ENCODE measurements around the gene ZNF629.
A peak's percentile ranks its signal among the peaks of the same experiment; 100 is the strongest.

ZNF629 gene

DNA sequence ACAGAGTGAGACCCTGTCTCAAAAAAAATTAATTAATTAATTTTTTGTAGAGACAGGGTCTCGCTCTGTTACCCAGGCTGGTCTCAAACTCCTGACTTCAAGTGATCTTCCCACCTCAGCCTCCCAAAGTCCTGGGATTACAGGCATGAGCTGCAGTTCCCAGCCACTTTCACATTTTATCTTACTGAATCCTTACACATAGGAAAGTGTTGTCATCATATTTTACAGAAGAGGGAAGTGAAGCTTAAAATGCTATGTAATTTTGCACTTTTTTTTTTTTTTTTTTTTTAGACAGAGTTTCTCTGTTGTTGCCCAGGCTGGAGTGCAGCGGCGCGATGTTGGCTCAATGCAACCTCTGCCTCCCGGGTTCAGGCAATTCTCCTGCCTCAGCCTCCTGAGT is 21.1 kb upstream of the ZNF629 start:
- WGBS: 100% methylated on average over 5 of the region's 5 CpGs
- H4K8ac ChIP-seq (ENCODE audit: low read length): no peak overlapping the region

DNA sequence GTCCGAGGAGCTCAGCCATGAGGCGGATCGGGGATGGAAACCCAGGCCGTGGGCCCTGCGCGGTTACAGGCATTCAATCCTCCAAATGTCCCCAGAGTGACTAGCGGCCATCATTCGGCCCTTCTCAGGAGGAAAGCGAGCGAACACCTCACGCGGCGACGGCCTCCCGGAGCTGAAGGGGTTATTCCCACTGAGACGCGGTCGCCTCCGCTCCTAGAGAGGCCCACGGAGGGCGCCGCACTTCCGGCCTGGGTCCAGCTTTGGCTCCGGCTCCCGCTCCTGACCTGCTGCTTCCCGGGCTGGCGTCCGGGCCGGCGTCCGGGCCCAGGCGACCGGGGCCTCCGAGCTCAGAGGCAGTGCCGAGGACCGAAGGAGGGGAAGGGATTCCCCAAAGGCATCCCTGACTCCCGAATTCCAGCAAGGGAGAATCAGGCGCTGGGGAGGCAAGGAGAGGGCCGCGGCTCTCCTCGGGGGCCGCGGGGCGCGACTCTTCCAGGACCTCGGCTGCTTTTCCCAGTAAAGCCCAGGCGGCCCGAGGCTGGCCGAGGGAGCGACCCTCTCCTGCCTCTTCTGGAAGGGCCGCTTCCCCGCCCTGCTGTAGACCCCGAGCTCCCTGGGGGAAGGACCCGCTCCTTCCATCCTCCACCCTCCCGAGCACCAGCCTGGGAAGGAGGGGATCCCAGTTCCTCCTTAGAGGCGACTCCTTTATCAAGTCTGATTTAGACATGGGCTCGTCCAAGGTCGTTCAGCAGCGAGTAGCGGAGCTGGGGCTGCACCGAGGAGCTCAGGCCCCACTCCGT is 18.6 kb upstream of the ZNF629 start:
- H4K91ac ChIP-seq (ENCODE audit: low read length): peak overlapping the region; percentile 80
- peak overlapping the region; percentile 71 to 84 for H3K4me3 ChIP-seq (ENCODE audit: insufficient read depth in 1 of 2, low read depth in 1 of 2, low read length in 2 of 2)
- no peaks in the 10 kb centered on the region for H3K27me3 ChIP-seq (ENCODE audit: control insufficient read depth in 1 of 2, insufficient read depth in 1 of 2, low read length in 2 of 2)
- peak overlapping the region; percentile 86 for H3K4me2 ChIP-seq (ENCODE audit: low read length, poor library complexity, severe bottlenecking)
- peak overlapping the region; percentile 87 for H3K27ac ChIP-seq (ENCODE audit: low read length, poor library complexity, severe bottlenecking)
- no peak overlapping the region for H2AK5ac ChIP-seq (ENCODE audit: low read length, severe bottlenecking)
- no peaks in the 10 kb centered on the region for H3K9me3 ChIP-seq (ENCODE audit: control insufficient read depth, low read length)
- H3K23ac ChIP-seq (ENCODE audit: low read length in 2 of 2): peak overlapping the region; percentile 28 to 90
- peak overlapping the region; percentile 46 for H2BK5ac ChIP-seq (ENCODE audit: low read depth, low read length, poor library complexity, severe bottlenecking)
- DNase-seq: peak; percentile 84
- H2AFZ ChIP-seq (ENCODE audit: low read depth, low read length): peak overlapping the region; percentile 49
- peak overlapping the region in 1 of 2 experiments; percentile 49 for H2BK12ac ChIP-seq (ENCODE audit: low read length in 2 of 2)
- peak overlapping the region; percentile 90 for H3K9ac ChIP-seq (ENCODE audit: low read length)
- peak overlapping the region; percentile 73 for H2BK120ac ChIP-seq (ENCODE audit: low read depth, low read length)
- peak overlapping the region; percentile 68 to 89 for H3K18ac ChIP-seq (ENCODE audit: low read depth in 1 of 2, low read length in 2 of 2)
- H3K36me3 ChIP-seq (ENCODE audit: control insufficient read depth in 1 of 2, insufficient read depth in 2 of 2, low read depth in 1 of 2, low read length in 2 of 2): no peaks in the 10 kb centered on the region
- H3K14ac ChIP-seq (ENCODE audit: low read length in 2 of 2): peak overlapping the region in 1 of 2 experiments; percentile 58
- WGBS: 5% methylated on average over 62 of the region's 62 CpGs
- H3K79me1 ChIP-seq (replicated peaks; ENCODE audit: low read length, poor library complexity, severe bottlenecking): peaks cover 4% of the 10 kb centered on the region
- peak overlapping the region; percentile 83 to 94 for H3K4ac ChIP-seq (ENCODE audit: low read depth in 1 of 2, low read length in 2 of 2)
- H3K4me1 ChIP-seq (ENCODE audit: control insufficient read depth, insufficient read depth, low read depth, low read length): peaks cover 8% of the 10 kb centered on the region
- H2BK15ac ChIP-seq (ENCODE audit: low read depth, poor library complexity, severe bottlenecking): peak overlapping the region; percentile 99
- H4K8ac ChIP-seq (ENCODE audit: low read length): peak overlapping the region; percentile 100

More for the DNA sequence above, 21.1 kb upstream of the ZNF629 start:
- DNase-seq: no peak
- no peaks in the 10 kb centered on the region for H3K36me3 ChIP-seq (ENCODE audit: control insufficient read depth in 1 of 2, insufficient read depth in 2 of 2, low read depth in 1 of 2, low read length in 2 of 2)
- H3K18ac ChIP-seq (ENCODE audit: low read depth in 1 of 2, low read length in 2 of 2): no peak overlapping the region
- H3K4ac ChIP-seq (ENCODE audit: low read depth in 1 of 2, low read length in 2 of 2): no peak overlapping the region
- no peak overlapping the region for H3K4me2 ChIP-seq (ENCODE audit: low read length, poor library complexity, severe bottlenecking)
- no peaks in the 10 kb centered on the region for H3K9me3 ChIP-seq (ENCODE audit: control insufficient read depth, low read length)
- no peak overlapping the region for H2AK5ac ChIP-seq (ENCODE audit: low read length, severe bottlenecking)
- H3K27ac ChIP-seq (ENCODE audit: low read length, poor library complexity, severe bottlenecking): no peak overlapping the region
- peaks cover 4% of the 10 kb centered on the region for H3K79me1 ChIP-seq (replicated peaks; ENCODE audit: low read length, poor library complexity, severe bottlenecking)
- H2AFZ ChIP-seq (ENCODE audit: low read depth, low read length): no peak overlapping the region
- H3K14ac ChIP-seq (ENCODE audit: low read length in 2 of 2): no peak overlapping the region
- no peak overlapping the region for H2BK120ac ChIP-seq (ENCODE audit: low read depth, low read length)
- no peak overlapping the region for H4K91ac ChIP-seq (ENCODE audit: low read length)
- no peak overlapping the region for H3K4me3 ChIP-seq (ENCODE audit: insufficient read depth in 1 of 2, low read depth in 1 of 2, low read length in 2 of 2)
- H3K27me3 ChIP-seq (ENCODE audit: control insufficient read depth in 1 of 2, insufficient read depth in 1 of 2, low read length in 2 of 2): no peaks in the 10 kb centered on the region
- no peak overlapping the region for H2BK15ac ChIP-seq (ENCODE audit: low read depth, poor library complexity, severe bottlenecking)
- H3K4me1 ChIP-seq (ENCODE audit: control insufficient read depth, insufficient read depth, low read depth, low read length): peaks cover 8% of the 10 kb centered on the region
- no peak overlapping the region for H2BK5ac ChIP-seq (ENCODE audit: low read depth, low read length, poor library complexity, severe bottlenecking)
- H3K9ac ChIP-seq (ENCODE audit: low read length): no peak overlapping the region
- no peak overlapping the region for H2BK12ac ChIP-seq (ENCODE audit: low read length in 2 of 2)
- no peak overlapping the region for H3K23ac ChIP-seq (ENCODE audit: low read length in 2 of 2)

DNA sequence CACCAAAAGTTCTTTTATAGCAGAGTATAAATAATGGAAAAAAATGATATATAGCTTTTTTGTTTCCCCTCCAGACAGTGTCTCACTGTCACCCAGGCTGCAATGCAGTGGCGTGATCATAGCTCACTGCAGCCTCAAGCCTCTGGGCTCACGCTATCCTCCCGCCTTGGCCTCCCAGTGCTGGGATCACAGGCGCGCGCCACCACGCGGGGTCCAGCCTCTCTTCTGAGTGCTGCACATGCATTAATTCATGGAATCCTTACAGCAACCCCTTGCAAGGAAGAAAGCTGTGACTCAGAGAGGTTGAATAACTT is 18.0 kb upstream of the ZNF629 start:
- Histone ChIP-seq H2BK15ac (ENCODE audit: low read depth, poor library complexity, severe bottlenecking) (peak overlapping the region; percentile 80), H3K9me3 (ENCODE audit: control insufficient read depth, low read length) (no peaks in the 10 kb centered on the region), H3K4me2 (ENCODE audit: low read length, poor library complexity, severe bottlenecking) (peak overlapping the region; percentile 86), H3K23ac (ENCODE audit: low read length in 2 of 2) (peak overlapping the region in 1 of 2 experiments; percentile 60), H3K4ac (ENCODE audit: low read depth in 1 of 2, low read length in 2 of 2) (peak overlapping the region; percentile 73 to 83), H3K4me1 (ENCODE audit: control insufficient read depth, insufficient read depth, low read depth, low read length) (peaks cover 8% of the 10 kb centered on the region), H2AK5ac (ENCODE audit: low read length, severe bottlenecking) (no peak overlapping the region), H2BK12ac (ENCODE audit: low read length in 2 of 2) (peak overlapping the region in 1 of 2 experiments; percentile 49), H3K4me3 (ENCODE audit: insufficient read depth in 1 of 2, low read depth in 1 of 2, low read length in 2 of 2) (peak overlapping the region; percentile 71 to 84), H3K36me3 (ENCODE audit: control insufficient read depth in 1 of 2, insufficient read depth in 2 of 2, low read depth in 1 of 2, low read length in 2 of 2) (no peaks in the 10 kb centered on the region), H3K27me3 (ENCODE audit: control insufficient read depth in 1 of 2, insufficient read depth in 1 of 2, low read length in 2 of 2) (no peaks in the 10 kb centered on the region), H2AFZ (ENCODE audit: low read depth, low read length) (peak overlapping the region; percentile 49), H4K91ac (ENCODE audit: low read length) (peak overlapping the region; percentile 80), H2BK5ac (ENCODE audit: low read depth, low read length, poor library complexity, severe bottlenecking) (no peak overlapping the region), H4K8ac (ENCODE audit: low read length) (peak overlapping the region; percentile 100), H3K27ac (ENCODE audit: low read length, poor library complexity, severe bottlenecking) (peak overlapping the region; percentile 37), H3K14ac (ENCODE audit: low read length in 2 of 2) (no peak overlapping the region), H3K9ac (ENCODE audit: low read length) (peak overlapping the region; percentile 90), H3K18ac (ENCODE audit: low read depth in 1 of 2, low read length in 2 of 2) (peak overlapping the region; percentile 52 to 67), H2BK120ac (ENCODE audit: low read depth, low read length) (peak overlapping the region; percentile 15), H3K79me1 (replicated peaks; ENCODE audit: low read length, poor library complexity, severe bottlenecking) (peaks cover 4% of the 10 kb centered on the region)
- WGBS: 76% methylated on average over 8 of the region's 8 CpGs
- DNase-seq: no peak

DNA sequence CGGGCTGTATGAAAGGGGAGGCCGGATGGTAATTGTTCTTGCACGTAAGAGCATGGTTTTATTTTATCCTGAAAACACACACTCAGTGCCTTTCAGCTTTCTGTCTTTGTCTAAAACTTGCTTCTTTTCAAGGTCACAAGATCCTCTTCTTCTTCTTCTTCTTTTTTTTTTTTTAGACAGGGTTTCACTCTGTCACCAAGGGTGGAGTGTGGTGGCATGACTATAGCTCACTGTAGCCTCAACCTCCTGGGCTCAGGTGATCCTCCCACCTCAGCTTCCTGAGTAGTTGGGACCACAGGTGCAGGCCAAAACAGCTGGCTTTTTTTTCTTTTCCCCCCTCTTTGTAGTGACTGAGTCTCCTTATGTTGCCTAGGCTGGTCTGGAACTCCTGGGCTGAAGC is 15.9 kb upstream of the ZNF629 start:
- H2BK120ac ChIP-seq (ENCODE audit: low read depth, low read length): no peak overlapping the region
- no peak overlapping the region for H3K27ac ChIP-seq (ENCODE audit: low read length, poor library complexity, severe bottlenecking)
- H2BK15ac ChIP-seq (ENCODE audit: low read depth, poor library complexity, severe bottlenecking): no peak overlapping the region
- H3K23ac ChIP-seq (ENCODE audit: low read length in 2 of 2): no peak overlapping the region
- no peak overlapping the region for H3K4me3 ChIP-seq (ENCODE audit: insufficient read depth in 1 of 2, low read depth in 1 of 2, low read length in 2 of 2)
- H3K4me2 ChIP-seq (ENCODE audit: low read length, poor library complexity, severe bottlenecking): no peak overlapping the region
- peaks cover 8% of the 10 kb centered on the region for H3K4me1 ChIP-seq (ENCODE audit: control insufficient read depth, insufficient read depth, low read depth, low read length)
- peaks cover 4% of the 10 kb centered on the region for H3K79me1 ChIP-seq (replicated peaks; ENCODE audit: low read length, poor library complexity, severe bottlenecking)
- no peak overlapping the region for H3K4ac ChIP-seq (ENCODE audit: low read depth in 1 of 2, low read length in 2 of 2)
- no peak overlapping the region for H3K9ac ChIP-seq (ENCODE audit: low read length)
- no peak overlapping the region for H2AFZ ChIP-seq (ENCODE audit: low read depth, low read length)
- no peak overlapping the region for H4K91ac ChIP-seq (ENCODE audit: low read length)
- no CpG with 5 or more reads among the region's 3 CpGs for WGBS
- H3K36me3 ChIP-seq (ENCODE audit: control insufficient read depth in 1 of 2, insufficient read depth in 2 of 2, low read depth in 1 of 2, low read length in 2 of 2): no peaks in the 10 kb centered on the region
- no peak overlapping the region for H2BK12ac ChIP-seq (ENCODE audit: low read length in 2 of 2)
- peak overlapping the region; percentile 41 for H4K8ac ChIP-seq (ENCODE audit: low read length)
- no peaks in the 10 kb centered on the region for H3K27me3 ChIP-seq (ENCODE audit: control insufficient read depth in 1 of 2, insufficient read depth in 1 of 2, low read length in 2 of 2)
- H3K14ac ChIP-seq (ENCODE audit: low read length in 2 of 2): no peak overlapping the region
- H2AK5ac ChIP-seq (ENCODE audit: low read length, severe bottlenecking): no peak overlapping the region
- no peak overlapping the region for H3K18ac ChIP-seq (ENCODE audit: low read depth in 1 of 2, low read length in 2 of 2)
- DNase-seq: no peak
- H3K9me3 ChIP-seq (ENCODE audit: control insufficient read depth, low read length): no peaks in the 10 kb centered on the region
- no peak overlapping the region for H2BK5ac ChIP-seq (ENCODE audit: low read depth, low read length, poor library complexity, severe bottlenecking)
